Kidney epithelial cell (primary cell): ENCODE results near the gene CAPN13. TPM values are rescaled to one million over a fixed set of nuclear protein-coding genes. Genes with fewer than 3 reads are reported as not detected.

Experiments
- DNase-seq: peaks from one replicate; pipeline ENCODE4 v3.0.0-alpha.2; 2010; ENCODE audit warnings: low read depth
- H3K27me3 ChIP-seq: 2 replicates; pipeline ENCODE4 v1.6.0; 2011; ENCODE audit warnings: low read length; ENCODE audit not compliant: control insufficient read depth, insufficient read depth
- H3K36me3 ChIP-seq: 2 replicates; pipeline ENCODE4 v1.5.1; 2011; ENCODE audit warnings: low read length; ENCODE audit not compliant: control insufficient read depth, insufficient read depth
- H3K4me3 ChIP-seq: 2 replicates; pipeline ENCODE4 v1.5.1; 2011; ENCODE audit warnings: low read depth, mild to moderate bottlenecking, control low read depth, low read length
- CTCF ChIP-seq: IDR thresholded peaks from 2 replicates; pipeline ENCODE4 v1.5.1; 2011; ENCODE audit warnings: mild to moderate bottlenecking, moderate library complexity, low read length, control low read depth, inconsistent platforms; ENCODE audit not compliant: insufficient read depth, poor library complexity, severe bottlenecking
- total RNA-seq: library from RNA; depleted of rRNA; stranded (reverse); fragments of >200 nt; gene quantifications from 2 replicates; pipeline ENCODE4 v1.2.3, GENCODE V29; 2015

Gene CAPN13
- total RNA-seq, 1 donor from 2014 or later = not detected

DNA sequence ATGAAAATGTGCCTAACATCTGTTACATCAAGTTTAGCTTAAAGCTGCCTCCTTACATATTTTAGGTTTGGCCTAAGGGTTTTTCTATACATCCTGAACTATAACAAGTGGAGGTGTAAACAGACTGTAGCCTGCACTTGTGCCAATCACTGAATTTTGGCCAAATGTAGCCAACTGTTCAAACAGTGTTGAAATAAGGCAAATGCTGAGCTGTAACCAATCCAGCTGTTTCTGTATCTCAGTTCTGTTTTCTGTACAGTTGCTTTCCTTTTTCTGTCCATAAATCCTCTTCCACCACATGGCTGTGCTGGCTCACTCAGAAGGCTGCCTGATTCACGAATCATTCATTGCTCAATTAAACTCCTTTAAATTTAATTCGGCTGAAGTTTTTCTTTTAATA lies 19.2 kb upstream of the CAPN13 start:
- TF ChIP-seq CTCF = no peak
- DNase-seq = no peak
- H3K27me3 ChIP-seq = no peaks in the 10 kb centered on the region
- no peak overlapping the region for H3K4me3 ChIP-seq
- no peaks in the 10 kb centered on the region for H3K36me3 ChIP-seq

- Histone ChIP-seq H3K36me3 (no peaks in the 10 kb centered on the region), H3K27me3 (no peaks in the 10 kb centered on the region), H3K4me3 (no peak overlapping the region)
- no peak for TF ChIP-seq CTCF
- no peak for DNase-seq
Measured at GRCh38 chr2:30823452-30823851, 16.2 kb upstream of the CAPN13 start.

DNA sequence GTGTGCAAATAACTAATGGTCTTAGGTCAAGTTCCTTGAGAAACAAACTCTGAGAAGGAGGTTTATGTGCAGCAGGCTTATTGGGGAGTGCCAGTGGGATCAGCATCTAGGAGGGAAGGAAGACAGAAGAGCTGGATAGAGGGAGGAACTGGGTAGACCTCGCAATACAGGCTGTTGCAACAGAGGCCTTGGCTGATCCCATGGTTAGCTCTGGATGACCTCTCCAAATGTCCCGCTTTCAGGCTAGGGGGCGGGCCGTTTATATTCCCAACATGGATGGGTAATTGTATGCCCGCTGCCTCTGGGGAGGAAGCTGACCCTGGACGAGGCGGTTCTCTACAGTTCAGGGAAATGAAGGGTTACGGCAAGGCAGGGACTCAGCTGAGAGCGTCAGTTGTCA lies 14.7 kb upstream of the CAPN13 start:
- Histone ChIP-seq H3K27me3 (no peaks in the 10 kb centered on the region), H3K4me3 (no peak overlapping the region), H3K36me3 (no peaks in the 10 kb centered on the region)
- DNase-seq = no peak
- no peak for TF ChIP-seq CTCF

- DNase-seq = no peak
- TF ChIP-seq CTCF = no peak
- Histone ChIP-seq H3K4me3 (no peak overlapping the region), H3K36me3 (no peaks in the 10 kb centered on the region), H3K27me3 (no peaks in the 10 kb centered on the region)
Measured at GRCh38 chr2:30820381-30821055, 13.3 kb upstream of the CAPN13 start.

- TF ChIP-seq CTCF = no peak
- no peaks in the 10 kb centered on the region for H3K36me3 ChIP-seq
- no peak for DNase-seq
- H3K27me3 ChIP-seq = peaks cover 6% of the 10 kb centered on the region
- no peak overlapping the region for H3K4me3 ChIP-seq
Measured at GRCh38 chr2:30809938-30810337, 2.7 kb upstream of the CAPN13 start.

- no peak for DNase-seq
- no peak for TF ChIP-seq CTCF
- H3K27me3 ChIP-seq = peaks cover 6% of the 10 kb centered on the region
Measured at GRCh38 chr2:30808695-30809094, 1.4 kb upstream of the CAPN13 start.

More at GRCh38 chr2:30808695-30809094, 1.4 kb upstream of the CAPN13 start:
- Histone ChIP-seq H3K4me3 (no peak overlapping the region), H3K36me3 (no peaks in the 10 kb centered on the region)
